ENCODE results near the gene UNC13C. TPM values are rescaled to one million over a fixed set of nuclear protein-coding genes. Genes with fewer than 3 reads are reported as not detected.

Gene UNC13C
- total and polyA plus RNA-seq, 8 donors: 0.03 to 6.4 (median 2.3) TPM; not detected in 3

GRCh38 chr15:54345301-54345700 lies 367.1 kb downstream of the UNC13C start:
- intact Hi-C loops (cut with DNase I; ENCODE audit: low total_unique reads): no loop called here
- 61 to 79% (median 73%) methylated on average over 2 of the region's 2 CpGs for WGBS, 5 donors
- no peak for DNase-seq

GRCh38 chr15:54345827-54346226 lies 367.6 kb downstream of the UNC13C start:
- no peak for DNase-seq
- H3K27ac ChIP-seq: no peak overlapping the region
- no peaks in the 10 kb centered on the region for H3K4me1 ChIP-seq
- WGBS, 5 donors: 70 to 85% (median 83%) methylated on average over 7 of the region's 7 CpGs
- no peak for TF ChIP-seq POLR2A (IDR thresholded peaks at IDR 0.05)
- no peak for TF ChIP-seq POLR2AphosphoS5 (IDR thresholded peaks at IDR 0.05)
- TF ChIP-seq EP300 (IDR thresholded peaks at IDR 0.05): no peak
- TF ChIP-seq CTCF (IDR thresholded peaks at IDR 0.05): no peak
- H3K36me3 ChIP-seq: no peaks in the 10 kb centered on the region
- intact Hi-C loops (cut with DNase I; ENCODE audit: low total_unique reads): no loop called here
- no peaks in the 10 kb centered on the region for H3K27me3 ChIP-seq
- H3K4me3 ChIP-seq: no peak overlapping the region
- no peaks in the 10 kb centered on the region for H3K9me3 ChIP-seq

More at GRCh38 chr15:54345301-54345700, 367.1 kb downstream of the UNC13C start:
- TF ChIP-seq POLR2AphosphoS5 (IDR thresholded peaks at IDR 0.05) (no peak), POLR2A (IDR thresholded peaks at IDR 0.05) (no peak), CTCF (IDR thresholded peaks at IDR 0.05) (no peak), EP300 (IDR thresholded peaks at IDR 0.05) (no peak)
- Histone ChIP-seq H3K36me3 (no peaks in the 10 kb centered on the region), H3K4me1 (no peaks in the 10 kb centered on the region), H3K9me3 (no peaks in the 10 kb centered on the region), H3K4me3 (no peak overlapping the region), H3K27ac (no peak overlapping the region), H3K27me3 (no peaks in the 10 kb centered on the region)

DNA sequence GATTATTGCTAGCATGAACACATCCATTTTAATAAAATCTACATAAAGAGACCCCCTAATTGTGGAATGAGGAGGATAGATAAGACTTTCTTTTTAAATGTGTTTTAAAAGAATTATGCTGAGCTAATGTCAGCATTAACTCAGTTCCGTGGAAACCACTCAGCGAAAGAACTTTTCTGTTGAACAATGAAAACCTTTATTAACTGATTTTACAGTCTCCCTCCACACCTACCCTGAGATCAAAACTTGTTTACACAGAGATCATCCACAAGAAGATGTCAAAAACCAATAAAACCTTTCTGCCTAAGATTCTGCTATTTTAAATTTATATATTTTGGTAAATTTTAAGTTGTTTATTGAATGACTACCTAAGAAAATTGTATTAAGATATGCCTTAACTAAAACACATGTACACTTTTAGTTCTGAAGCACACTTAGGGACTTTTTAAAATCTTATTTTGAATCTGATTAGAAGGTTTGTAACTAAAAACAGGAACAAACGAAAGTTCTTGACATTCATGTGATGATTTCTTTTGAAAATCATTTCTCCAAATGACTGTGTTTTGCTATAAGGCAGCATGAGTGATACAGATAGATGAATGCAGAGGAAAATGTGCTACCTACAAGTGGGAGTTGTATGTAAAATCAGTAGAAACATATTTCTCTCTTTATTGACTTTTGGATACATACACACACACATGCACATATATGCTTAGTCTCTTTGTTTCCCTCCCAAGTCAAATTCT lies 369.0 kb downstream of the UNC13C start:
- TF ChIP-seq POLR2AphosphoS5 (IDR thresholded peaks at IDR 0.05) (no peak), EP300 (IDR thresholded peaks at IDR 0.05) (no peak), POLR2A (IDR thresholded peaks at IDR 0.05) (no peak), CTCF (IDR thresholded peaks at IDR 0.05) (no peak)
- Histone ChIP-seq H3K4me3 (no peak overlapping the region), H3K9me3 (no peaks in the 10 kb centered on the region), H3K27ac (no peak overlapping the region), H3K27me3 (no peaks in the 10 kb centered on the region), H3K4me1 (no peaks in the 10 kb centered on the region), H3K36me3 (no peaks in the 10 kb centered on the region)
- no peak for DNase-seq
- WGBS, 5 donors: 47 to 73% (median 66%) methylated on average over 3 of the region's 3 CpGs
- intact Hi-C loops (cut with DNase I; ENCODE audit: low total_unique reads): no loop called here

GRCh38 chr15:54353726-54354125 lies 375.5 kb downstream of the UNC13C start:
- Histone ChIP-seq H3K36me3 (no peaks in the 10 kb centered on the region), H3K27ac (no peak overlapping the region), H3K4me3 (no peak overlapping the region), H3K9me3 (peaks cover 0 to 9% (median 2%) of the 10 kb centered on the region in 4 donors), H3K4me1 (no peaks in the 10 kb centered on the region), H3K27me3 (no peaks in the 10 kb centered on the region)
- WGBS, 5 donors: 67 to 83% (median 79%) methylated on average over 2 of the region's 2 CpGs
- TF ChIP-seq POLR2AphosphoS5 (IDR thresholded peaks at IDR 0.05): no peak
- TF ChIP-seq EP300 (IDR thresholded peaks at IDR 0.05): no peak
- no peak for TF ChIP-seq POLR2A (IDR thresholded peaks at IDR 0.05)
- TF ChIP-seq CTCF (IDR thresholded peaks at IDR 0.05): no peak
- intact Hi-C loops (cut with DNase I; ENCODE audit: low total_unique reads): no loop called here
- DNase-seq: no peak
